ENCODE data around the gene UBASH3B. TPM values are rescaled to one million over a fixed set of nuclear protein-coding genes. Genes with fewer than 3 reads are reported as not detected.
A peak's percentile ranks its signal among the peaks of the same experiment; 100 is the strongest.

Gene UBASH3B
- total and polyA plus RNA-seq, 2 donors (not counting 1 experiment from before 2014, with no cell fraction given) = 13.1 to 44.4 TPM

DNA sequence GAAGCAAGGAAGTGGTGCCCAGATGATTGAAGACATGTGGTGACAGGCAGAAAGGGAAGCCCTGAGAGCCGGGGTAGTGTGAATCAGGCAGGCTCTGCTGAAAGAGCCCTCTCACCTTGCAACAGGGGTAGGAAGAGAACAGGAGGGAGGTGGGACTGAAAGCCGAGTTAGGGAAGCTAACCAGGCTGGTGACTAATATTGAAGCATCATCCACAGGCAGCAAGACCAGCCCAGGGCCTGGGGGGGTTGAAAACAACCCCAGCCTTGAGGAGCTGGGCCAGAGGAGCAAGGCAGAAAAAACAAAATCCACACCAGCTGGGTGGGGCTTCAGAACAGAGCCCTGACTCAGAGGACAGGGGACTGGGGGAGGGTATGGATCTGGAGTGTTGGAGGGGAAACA, 147.8 kb downstream of the UBASH3B start:
- TF ChIP-seq, protein P1, sequence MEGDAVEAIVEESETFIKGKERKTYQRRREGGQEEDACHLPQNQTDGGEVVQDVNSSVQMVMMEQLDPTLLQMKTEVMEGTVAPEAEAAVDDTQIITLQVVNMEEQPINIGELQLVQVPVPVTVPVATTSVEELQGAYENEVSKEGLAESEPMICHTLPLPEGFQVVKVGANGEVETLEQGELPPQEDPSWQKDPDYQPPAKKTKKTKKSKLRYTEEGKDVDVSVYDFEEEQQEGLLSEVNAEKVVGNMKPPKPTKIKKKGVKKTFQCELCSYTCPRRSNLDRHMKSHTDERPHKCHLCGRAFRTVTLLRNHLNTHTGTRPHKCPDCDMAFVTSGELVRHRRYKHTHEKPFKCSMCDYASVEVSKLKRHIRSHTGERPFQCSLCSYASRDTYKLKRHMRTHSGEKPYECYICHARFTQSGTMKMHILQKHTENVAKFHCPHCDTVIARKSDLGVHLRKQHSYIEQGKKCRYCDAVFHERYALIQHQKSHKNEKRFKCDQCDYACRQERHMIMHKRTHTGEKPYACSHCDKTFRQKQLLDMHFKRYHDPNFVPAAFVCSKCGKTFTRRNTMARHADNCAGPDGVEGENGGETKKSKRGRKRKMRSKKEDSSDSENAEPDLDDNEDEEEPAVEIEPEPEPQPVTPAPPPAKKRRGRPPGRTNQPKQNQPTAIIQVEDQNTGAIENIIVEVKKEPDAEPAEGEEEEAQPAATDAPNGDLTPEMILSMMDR (conservative IDR thresholded peaks at IDR 0.05 in 1 of 2, IDR thresholded peaks at IDR 0.05 in 1 of 2; ENCODE audit: low read depth in 1 of 2, low read length in 2 of 2) = no peak
- TF ChIP-seq EZH2 (IDR thresholded peaks at IDR 0.05; ENCODE audit: low read length, missing control alignments) = no peak
- no peak overlapping the region for H3K9ac ChIP-seq (ENCODE audit: insufficient read depth, low read length)
- H3K4me1 ChIP-seq (ENCODE audit: control insufficient read depth, extremely low read depth, insufficient read depth, low read length) = peaks cover 16% of the 10 kb centered on the region
- no peaks in the 10 kb centered on the region for H3K27me3 ChIP-seq (ENCODE audit: control insufficient read depth, insufficient read depth, low read length)
- H3K27ac ChIP-seq (ENCODE audit: insufficient read depth, low read length) = peak overlapping the region; percentile 52
- peak overlapping the region; percentile 3 for H3K4me2 ChIP-seq (ENCODE audit: extremely low read depth, insufficient read depth, low read length)
- H2AFZ ChIP-seq (ENCODE audit: low read length) = peak overlapping the region; percentile 12
- no peaks in the 10 kb centered on the region for H4K20me1 ChIP-seq (ENCODE audit: control insufficient read depth, extremely low read depth, insufficient read depth, low read length)
- H3K79me2 ChIP-seq (ENCODE audit: control insufficient read depth, insufficient read depth, low read length) = no peaks in the 10 kb centered on the region
- peaks cover 2% of the 10 kb centered on the region for H3K36me3 ChIP-seq (ENCODE audit: control insufficient read depth, insufficient read depth, low read length)
- H3K9me3 ChIP-seq (ENCODE audit: control insufficient read depth, insufficient read depth, low read depth, low read length) = no peaks in the 10 kb centered on the region
- peak; percentile 78 to 83 for DNase-seq (ENCODE audit: low read depth in 2 of 2)
- no peak overlapping the region for H3K4me3 ChIP-seq (replicated peaks in 1 of 4; ENCODE audit: control extremely low read depth in 1 of 4, insufficient read depth in 1 of 4, low read depth in 3 of 4, low read length in 4 of 4)

GRCh38 chr11:122803716-122804115, 148.2 kb downstream of the UBASH3B start:
- peak overlapping the region; percentile 12 for H2AFZ ChIP-seq (ENCODE audit: low read length)
- H3K4me1 ChIP-seq (ENCODE audit: control insufficient read depth, extremely low read depth, insufficient read depth, low read length) = peaks cover 16% of the 10 kb centered on the region
- DNase-seq (ENCODE audit: low read depth in 2 of 2) = no peak
- H3K27me3 ChIP-seq (ENCODE audit: control insufficient read depth, insufficient read depth, low read length) = no peaks in the 10 kb centered on the region
- TF ChIP-seq EZH2 (IDR thresholded peaks at IDR 0.05; ENCODE audit: low read length, missing control alignments) = no peak
- TF ChIP-seq, protein P1 (conservative IDR thresholded peaks at IDR 0.05 in 1 of 2, IDR thresholded peaks at IDR 0.05 in 1 of 2; ENCODE audit: low read depth in 1 of 2, low read length in 2 of 2) = no peak
- H3K4me2 ChIP-seq (ENCODE audit: extremely low read depth, insufficient read depth, low read length) = no peak overlapping the region
- no peaks in the 10 kb centered on the region for H4K20me1 ChIP-seq (ENCODE audit: control insufficient read depth, extremely low read depth, insufficient read depth, low read length)
- H3K9me3 ChIP-seq (ENCODE audit: control insufficient read depth, insufficient read depth, low read depth, low read length) = no peaks in the 10 kb centered on the region
- H3K9ac ChIP-seq (ENCODE audit: insufficient read depth, low read length) = no peak overlapping the region
- H3K27ac ChIP-seq (ENCODE audit: insufficient read depth, low read length) = peak overlapping the region; percentile 52
- peaks cover 2% of the 10 kb centered on the region for H3K36me3 ChIP-seq (ENCODE audit: control insufficient read depth, insufficient read depth, low read length)
- H3K79me2 ChIP-seq (ENCODE audit: control insufficient read depth, insufficient read depth, low read length) = no peaks in the 10 kb centered on the region
- H3K4me3 ChIP-seq (replicated peaks in 1 of 4; ENCODE audit: control extremely low read depth in 1 of 4, insufficient read depth in 1 of 4, low read depth in 3 of 4, low read length in 4 of 4) = no peak overlapping the region

DNA sequence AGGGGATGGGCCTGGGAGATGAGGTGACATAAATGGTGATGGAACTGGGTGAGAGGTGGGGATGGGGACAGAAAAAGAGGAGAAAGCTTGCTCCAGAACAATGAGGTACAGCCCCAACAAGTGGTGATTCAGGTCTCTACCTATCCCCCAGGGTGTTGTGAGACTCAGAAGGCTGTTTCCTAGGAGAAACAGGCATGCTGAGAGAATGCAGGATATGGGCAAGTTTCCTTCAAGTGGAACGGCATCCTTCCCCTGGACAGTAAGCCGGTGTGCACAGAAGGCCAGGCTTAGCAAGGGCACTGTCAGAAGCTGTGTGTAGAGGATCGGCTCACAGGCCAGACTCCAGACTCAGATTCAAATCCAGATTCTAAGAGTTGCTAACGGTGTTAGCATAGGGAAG, 148.6 kb downstream of the UBASH3B start:
- no peak overlapping the region for H3K9ac ChIP-seq (ENCODE audit: insufficient read depth, low read length)
- DNase-seq (ENCODE audit: low read depth in 2 of 2) = peak in 1 of 2 donors; percentile 57
- no peak overlapping the region for H2AFZ ChIP-seq (ENCODE audit: low read length)
- no peaks in the 10 kb centered on the region for H3K9me3 ChIP-seq (ENCODE audit: control insufficient read depth, insufficient read depth, low read depth, low read length)
- no peak overlapping the region for H3K4me2 ChIP-seq (ENCODE audit: extremely low read depth, insufficient read depth, low read length)
- H3K27me3 ChIP-seq (ENCODE audit: control insufficient read depth, insufficient read depth, low read length) = no peaks in the 10 kb centered on the region
- peaks cover 2% of the 10 kb centered on the region for H3K36me3 ChIP-seq (ENCODE audit: control insufficient read depth, insufficient read depth, low read length)
- H3K79me2 ChIP-seq (ENCODE audit: control insufficient read depth, insufficient read depth, low read length) = no peaks in the 10 kb centered on the region
- peaks cover 16% of the 10 kb centered on the region for H3K4me1 ChIP-seq (ENCODE audit: control insufficient read depth, extremely low read depth, insufficient read depth, low read length)
- no peaks in the 10 kb centered on the region for H4K20me1 ChIP-seq (ENCODE audit: control insufficient read depth, extremely low read depth, insufficient read depth, low read length)
- H3K4me3 ChIP-seq (replicated peaks in 1 of 4; ENCODE audit: control extremely low read depth in 1 of 4, insufficient read depth in 1 of 4, low read depth in 3 of 4, low read length in 4 of 4) = no peak overlapping the region
- TF ChIP-seq, protein P1 (conservative IDR thresholded peaks at IDR 0.05 in 1 of 2, IDR thresholded peaks at IDR 0.05 in 1 of 2; ENCODE audit: low read depth in 1 of 2, low read length in 2 of 2) = no peak
- TF ChIP-seq EZH2 (IDR thresholded peaks at IDR 0.05; ENCODE audit: low read length, missing control alignments) = no peak
- no peak overlapping the region for H3K27ac ChIP-seq (ENCODE audit: insufficient read depth, low read length)

All from fibroblast of lung (primary cell).